K562 (cell line): ENCODE results near the gene GOLIM4. TPM values are rescaled to one million over a fixed set of nuclear protein-coding genes. Genes with fewer than 3 reads are reported as not detected.

Experiments
- BCOR ChIP-seq: fragments of 450-650 bp; IDR thresholded peaks from 2 replicates; pipeline ENCODE4 v1.6.1; 2016
- C11orf30 ChIP-seq: fragments of 450-650 bp; IDR thresholded peaks from 2 replicates; pipeline ENCODE4 v1.6.1; 2016; ENCODE audit warnings: low read depth, mild to moderate bottlenecking
- CBFA2T2 ChIP-seq: fragments of 450-650 bp; conservative IDR thresholded peaks from 2 replicates; pipeline ENCODE4 v1.6.1; 2017; ENCODE audit warnings: mild to moderate bottlenecking
- E2F8 ChIP-seq: fragments of 450-650 bp; IDR thresholded peaks from 2 replicates; pipeline ENCODE4 v1.7.1; 2018; ENCODE audit warnings: mild to moderate bottlenecking, low read depth; ENCODE audit not compliant: partially characterized antibody
- ELF1 ChIP-seq: fragments of 200-800 bp; sonication (Bioruptor generic); IDR thresholded peaks from 2 replicates; pipeline ENCODE4 v1.6.1; 2016; ENCODE audit warnings: missing genetic modification characterization, missing compliant biosample characterization
- GTF2F1 ChIP-seq: IDR thresholded peaks from 2 replicates; pipeline ENCODE4 v1.6.1; 2011; ENCODE audit warnings: low read depth, low read length, improper control_type of control experiment
- IRF2 ChIP-seq: sonication (generic); formaldehyde crosslinking; IDR thresholded peaks from 2 replicates; pipeline ENCODE4 v1.8.1; 2022; ENCODE audit warnings: mild to moderate bottlenecking, missing genetic modification reagents
- MBD1 ChIP-seq: fragments of 250-450 bp; sonication (Bioruptor Pico); IDR thresholded peaks from 2 replicates; pipeline ENCODE4 v1.8.0; 2022; ENCODE audit warnings: inconsistent platforms
- MEF2A ChIP-seq: IDR thresholded peaks from 2 replicates; pipeline ENCODE4 v1.6.1; 2011; ENCODE audit warnings: low read depth, mild to moderate bottlenecking, low read length, moderate library complexity; ENCODE audit not compliant: control insufficient read depth
- MXI1 ChIP-seq: IDR thresholded peaks from 2 replicates; pipeline ENCODE4 v1.6.1; 2011; ENCODE audit warnings: low read depth, mild to moderate bottlenecking, improper control_type of control experiment, low read length
- NCOA2 ChIP-seq, 2 experiments: fragments of 450-650 bp; IDR thresholded peaks; 2 replicates each; pipeline ENCODE4 v1.6.1; 2018; ENCODE audit warnings: mild to moderate bottlenecking in 2 of 2, moderate library complexity in 1 of 2; ENCODE audit not compliant: partially characterized antibody in 2 of 2
- PCBP1 ChIP-seq: fragments of 200-400 bp; formaldehyde crosslinking; IDR thresholded peaks from 2 replicates; pipeline ENCODE4 v1.6.1; 2018; ENCODE audit warnings: mild to moderate bottlenecking, low read depth, low read length; ENCODE audit not compliant: poor library complexity, severe bottlenecking
- POLR2A ChIP-seq: fragments of 450-650 bp; conservative IDR thresholded peaks from 2 replicates; pipeline ENCODE4 v1.6.1; 2016
- PTRF ChIP-seq: fragments of 450-650 bp; IDR thresholded peaks from 2 replicates; pipeline ENCODE4 v1.6.1; 2016; ENCODE audit warnings: mild to moderate bottlenecking, missing genetic modification characterization, missing compliant biosample characterization
- PURB ChIP-seq: sonication (generic); formaldehyde crosslinking; IDR thresholded peaks from 2 replicates; pipeline ENCODE4 v1.9.0; 2021; ENCODE audit warnings: low read depth, mild to moderate bottlenecking, missing genetic modification reagents
- RHOXF2B ChIP-seq: fragments of 250-450 bp; sonication (Bioruptor Pico); conservative IDR thresholded peaks from 2 replicates; pipeline ENCODE4 v1.5.1; 2021
- SREBF2 ChIP-seq: sonication (generic); formaldehyde crosslinking; IDR thresholded peaks from 2 replicates; pipeline ENCODE4 v1.4.0; 2020; ENCODE audit warnings: mild to moderate bottlenecking, missing genetic modification reagents
- TBL1XR1 ChIP-seq, 2 experiments: IDR thresholded peaks; 2 replicates each; pipeline ENCODE4 v1.6.1; 2012; ENCODE audit warnings: improper control_type of control experiment in 2 of 2, low read length in 2 of 2, mild to moderate bottlenecking in 1 of 2
- THRAP3 ChIP-seq: fragments of 450-650 bp; IDR thresholded peaks from 2 replicates; pipeline ENCODE4 v1.6.1; 2016; ENCODE audit warnings: mild to moderate bottlenecking, inconsistent platforms, borderline replicate concordance
- TRIM25 ChIP-seq: fragments of 450-650 bp; IDR thresholded peaks from 2 replicates; pipeline ENCODE4 v1.7.0; 2016; ENCODE audit warnings: borderline replicate concordance
- ZFP30 ChIP-seq: fragments of 250-450 bp; sonication (Bioruptor Pico); IDR thresholded peaks from 2 replicates; pipeline ENCODE4 v1.8.0; 2022; ENCODE audit warnings: moderate library complexity, mild to moderate bottlenecking, inconsistent platforms, borderline replicate concordance
- ZNF134 ChIP-seq: fragments of 250-450 bp; sonication (Bioruptor Pico); conservative IDR thresholded peaks from 2 replicates; pipeline ENCODE4 v1.4.0; 2020
- ZNF184 ChIP-seq: sonication (generic); formaldehyde crosslinking; IDR thresholded peaks from 2 replicates; pipeline ENCODE4 v1.5.0; 2020; ENCODE audit warnings: missing genetic modification reagents
- ZNF253 ChIP-seq: fragments of 250-450 bp; sonication (Bioruptor Pico); conservative IDR thresholded peaks from 2 replicates; pipeline ENCODE4 v1.6.1; 2021; ENCODE audit warnings: mild to moderate bottlenecking
- ZNF551 ChIP-seq: fragments of 250-450 bp; sonication (Bioruptor Pico); IDR thresholded peaks from 2 replicates; pipeline ENCODE4 v1.5.0; 2021; ENCODE audit warnings: mild to moderate bottlenecking, moderate library complexity
- ZNF717 ChIP-seq: fragments of 250-450 bp; sonication (Bioruptor Pico); IDR thresholded peaks from 2 replicates; pipeline ENCODE4 v1.5.0; 2021
- ZNF830 ChIP-seq: fragments of 250-450 bp; sonication (Bioruptor Pico); IDR thresholded peaks from 2 replicates; pipeline ENCODE4 v1.5.0; 2021; ENCODE audit warnings: mild to moderate bottlenecking
- polyA plus RNA-seq, 8 experiments: library from polyadenylated mRNA; depleted of rRNA in 4 of 8; stranded (reverse) in 5 of 8; unstranded in 3 of 8; fragments of >200 nt; fragmentation: Nextera tagmentation in 2 of 8; fragmentation: Illumina TruSeq in 1 of 8; extraction: Ambion mirVana in 2 of 8; extraction: Trizol in 1 of 8; gene quantifications; 2 replicates each; pipeline versions ENCODE4 v1.2.1 to v1.2.3, GENCODE V29; 2011 to 2014; ENCODE audit warnings: inconsistent platforms in 1 of 8, missing spikeins in 1 of 8
- total RNA-seq, 7 experiments: library from RNA; depleted of rRNA in 6 of 7; stranded (reverse); fragments of >200 nt in 6 of 7; fragmentation: Illumina TruSeq in 2 of 7; extraction: Trizol in 2 of 7; gene quantifications; 2 replicates each; pipeline versions ENCODE4 v1.2.1 to v1.2.3, GENCODE V29; 2011 to 2021; ENCODE audit warnings: low replicate concordance in 1 of 7

GOLIM4 gene
- total and polyA plus RNA-seq, 9 of the 15 experiments (the other 6 are each of a cell fraction or from before 2014, with no cell fraction given): 9.3 to 39.4 (median 31.0) TPM

GRCh38 chr3:168095611-168096209 lies at the start of gene GOLIM4 (continued):
- TF ChIP-seq MBD1 (CRISPR knock-in tag) (no peak), TBL1XR1 (IDR thresholded peaks at IDR 0.05; ENCODE audit: low read length in 2 of 2) (no peak; a peak in 1 of 4 replicates), E2F8 (no peak), ZNF253 (CRISPR knock-in tag) (no peak), ZFP30 (CRISPR knock-in tag) (no peak), ZNF551 (no peak), BCOR (no peak), TRIM25 (no peak), ZNF134 (CRISPR knock-in tag) (no peak), SREBF2 (no peak), PURB (CRISPR knock-in tag) (no peak), CBFA2T2 (no peak), ELF1 (tag) (no peak), RHOXF2B (CRISPR knock-in tag) (no peak), MEF2A (no peak), NCOA2 (IDR thresholded peaks at IDR 0.05; ENCODE audit: partially characterized antibody in 2 of 2) (no peak), GTF2F1 (no peak; the same call in 1 of the 2 replicates), PTRF (tag) (no peak), PCBP1 (no peak), C11orf30 (no peak), IRF2 (no peak), ZNF717 (CRISPR knock-in tag) (no peak), THRAP3 (no peak), MXI1 (0 out of 2 replicates have a peak, but pooled peaks have one; percentile 12), POLR2A (peak; percentile 70), ZNF184 (CRISPR knock-in tag) (no peak), ZNF830 (CRISPR knock-in tag) (no peak)
